Fibroblast of mammary gland (primary cell): ENCODE data around the gene USP1.

Source experiments
- DNase-seq: peaks from one replicate; pipeline ENCODE4 v3.0.0-alpha.2; 2010; ENCODE audit warnings: low read depth
- H3K4me3 ChIP-seq: 2 replicates; pipeline ENCODE4 v1.5.1; 2011; ENCODE audit warnings: low read depth, mild to moderate bottlenecking, low read length, moderate library complexity; ENCODE audit not compliant: control insufficient read depth
- CTCF ChIP-seq: conservative IDR thresholded peaks from 2 replicates; pipeline ENCODE4 v1.5.1; 2011; ENCODE audit warnings: low read depth, low read length, inconsistent platforms; ENCODE audit not compliant: control insufficient read depth, insufficient read depth

Gene USP1

GRCh38 chr1:62436039-62436465 is 797 bp upstream of the USP1 start:
- no peak for TF ChIP-seq CTCF
- no peak for DNase-seq
- H3K4me3 ChIP-seq, result peak overlapping the region; percentile 91

GRCh38 chr1:62437273-62437940 is 558 bp downstream of the USP1 start:
- DNase-seq, result no peak
- TF ChIP-seq CTCF, result no peak
- H3K4me3 ChIP-seq, result peak overlapping the region; percentile 91

GRCh38 chr1:62438163-62438562 is 1.3 kb downstream of the USP1 start:
- DNase-seq, result peak; percentile 26
- peak overlapping the region; percentile 91 for H3K4me3 ChIP-seq
- TF ChIP-seq CTCF, result no peak

- peak; percentile 9 for TF ChIP-seq CTCF
- H3K4me3 ChIP-seq, result no peak overlapping the region
- DNase-seq, result peak; percentile 60
Observed at GRCh38 chr1:62439652-62440371, 3.0 kb downstream of the USP1 start.

- TF ChIP-seq CTCF, result no peak
- DNase-seq, result no peak
Observed at GRCh38 chr1:62444701-62445100, 7.9 kb downstream of the USP1 start.

GRCh38 chr1:62448221-62448933 is 11.5 kb downstream of the USP1 start:
- no peak overlapping the region for H3K4me3 ChIP-seq
- no peak for TF ChIP-seq CTCF
- no peak for DNase-seq

More at GRCh38 chr1:62444701-62445100, 7.9 kb downstream of the USP1 start:
- no peak overlapping the region for H3K4me3 ChIP-seq
